Endothelial cell of umbilical vein (primary cell): ENCODE measurements around the gene SH2D3C. TPM values are rescaled to one million over a fixed set of nuclear protein-coding genes. Genes with fewer than 3 reads are reported as not detected.

Experiments
- BruUV-seq: library from RNA; stranded (reverse); fragments of 400-500 nt; replicated peaks from 2 replicates; lab custom pipeline; 2021; lab: Mats Ljungman, UMichigan
- CTCF ChIA-PET: fragments of 300-600, 350-600 bp; sonication (Branson Sonifier 250); formaldehyde crosslinking; loops from one replicate; lab custom pipeline; 2021; ENCODE audit warnings: antibody characterized with exemption, inconsistent platforms; lab: Charles Lee
- POLR2A ChIA-PET: fragments of 300-600, 350-600 bp; sonication (Branson Sonifier 250); formaldehyde crosslinking; loops from one replicate; lab custom pipeline; 2021; ENCODE audit warnings: antibody characterized with exemption, inconsistent platforms; lab: Charles Lee
- DNase-seq: peaks from one replicate; pipeline ENCODE4 v3.0.0-alpha.2; 2011; ENCODE audit warnings: low read depth, low spot score
- FAIRE-seq: peaks from 2 replicates; lab custom pipeline; 2011; peaks lifted over from hg19 to GRCh38; lab: Jason Lieb, UNC
- H2AFZ ChIP-seq: 2 replicates; pipeline ENCODE4 v1.6.0; 2012; ENCODE audit warnings: low read depth, low read length, control low read depth, inconsistent platforms
- H3K27ac ChIP-seq: 2 replicates; pipeline ENCODE4 v1.5.1; 2011; ENCODE audit warnings: low read depth, mild to moderate bottlenecking, control low read depth, low read length, moderate library complexity; ENCODE audit not compliant: insufficient read depth
- H3K27me3 ChIP-seq, 2 experiments: 2 replicates each; pipeline versions ENCODE4 v1.6.0 to v1.6.1; 2011; ENCODE audit warnings: low read length in 2 of 2, mixed read lengths in 1 of 2; ENCODE audit not compliant: control insufficient read depth in 2 of 2, insufficient read depth in 2 of 2
- H3K36me3 ChIP-seq, 2 experiments: 2 replicates in 1 of 2; 3 replicates in 1 of 2; pipeline ENCODE4 v1.5.1; 2011; ENCODE audit warnings: low read length in 2 of 2, mild to moderate bottlenecking in 1 of 2, moderate library complexity in 1 of 2; ENCODE audit not compliant: control insufficient read depth in 2 of 2, insufficient read depth in 2 of 2; ENCODE audit errors: extremely low read depth in 1 of 2
- H3K4me1 ChIP-seq: 3 replicates; pipeline ENCODE4 v1.5.1; 2011; ENCODE audit warnings: mild to moderate bottlenecking, low read length; ENCODE audit not compliant: control insufficient read depth, insufficient read depth; ENCODE audit errors: extremely low read depth
- H3K4me2 ChIP-seq: 2 replicates; pipeline ENCODE4 v1.6.1; 2011; ENCODE audit warnings: low read length, control low read depth, mixed read lengths; ENCODE audit not compliant: insufficient read depth
- H3K4me3 ChIP-seq, 3 experiments: fragments of 200-600 bp in 1 of 3; sonication (generic), shearing (Covaris generic) in 1 of 3; replicated peaks in 1 of 3; 2 replicates each; pipeline ENCODE4 v1.5.1; 2011 to 2016; ENCODE audit warnings: control low read depth in 3 of 3, low read length in 3 of 3, mild to moderate bottlenecking in 2 of 3, inconsistent platforms in 1 of 3, low read depth in 1 of 3, moderate library complexity in 1 of 3; ENCODE audit not compliant: insufficient read depth in 1 of 3
- H3K79me2 ChIP-seq: 2 replicates; pipeline ENCODE4 v1.6.0; 2012; ENCODE audit warnings: low read length, inconsistent platforms; ENCODE audit not compliant: control insufficient read depth, insufficient read depth
- H3K9ac ChIP-seq: replicated peaks from 2 replicates; pipeline ENCODE3; 2011; ENCODE audit warnings: low read length, control low read depth; ENCODE audit not compliant: insufficient read depth; ENCODE audit errors: extremely low read depth
- H3K9me1 ChIP-seq: replicated peaks from 3 replicates; pipeline ENCODE4 v1.6.0; 2011; ENCODE audit warnings: mild to moderate bottlenecking, low read length; ENCODE audit not compliant: control insufficient read depth, insufficient read depth; ENCODE audit errors: extremely low read depth
- H3K9me3 ChIP-seq: replicated peaks from 2 replicates; pipeline ENCODE4 v1.5.1; 2012; ENCODE audit warnings: low read length, inconsistent platforms; ENCODE audit not compliant: control insufficient read depth, insufficient read depth
- H4K20me1 ChIP-seq: replicated peaks from 2 replicates; pipeline ENCODE3; 2011; ENCODE audit warnings: mild to moderate bottlenecking, low read length; ENCODE audit not compliant: control insufficient read depth, insufficient read depth; ENCODE audit errors: extremely low read depth
- EZH2 ChIP-seq: IDR thresholded peaks from 2 replicates; pipeline ENCODE4 v1.6.1; 2012; ENCODE audit warnings: borderline replicate concordance, low read depth, mild to moderate bottlenecking, moderate library complexity, low read length, inconsistent platforms; ENCODE audit not compliant: severe bottlenecking
- FOS ChIP-seq: IDR thresholded peaks from 2 replicates; pipeline ENCODE4 v1.6.1; 2011; ENCODE audit warnings: mild to moderate bottlenecking, low read length, moderate library complexity, borderline replicate concordance; ENCODE audit not compliant: insufficient read depth
- GATA2 ChIP-seq: IDR thresholded peaks from 2 replicates; pipeline ENCODE4 v1.7.0; 2011; ENCODE audit warnings: low read depth, mild to moderate bottlenecking, moderate library complexity, mixed read lengths, low read length; ENCODE audit not compliant: insufficient read length, insufficient read depth
- JUN ChIP-seq: IDR thresholded peaks from 2 replicates; pipeline ENCODE4 v1.6.1; 2011; ENCODE audit warnings: borderline replicate concordance, low read depth; ENCODE audit not compliant: insufficient read length, insufficient read depth
- MYC ChIP-seq: IDR thresholded peaks from one replicate; pipeline ENCODE4 v1.6.1; 2011; ENCODE audit warnings: mild to moderate bottlenecking, low read depth, low read length
- POLR2A ChIP-seq: IDR thresholded peaks from 2 replicates; pipeline ENCODE4 v1.6.1; 2012; ENCODE audit warnings: low read depth, mild to moderate bottlenecking, control low read depth, low read length
- POLR2AphosphoS5 ChIP-seq: IDR thresholded peaks from 2 replicates; pipeline ENCODE4 v1.6.1; 2012; ENCODE audit warnings: low read depth, mild to moderate bottlenecking, control low read depth, low read length, moderate library complexity; ENCODE audit not compliant: insufficient read depth
- dilution Hi-C: fragments of 300-500 bp; cut with MboI; formaldehyde crosslinking; loops from one replicate; pipeline ENCODE4 v1.15.0; 2019; ENCODE audit warnings: low sequenced_read_pairs; ENCODE audit not compliant: extremely low pct_ligation_motif_present
- intact Hi-C: fragments of 100-400 bp; cut with micrococcal nuclease; formaldehyde crosslinking; loops from one replicate; pipeline ENCODE4 v1.10.0; 2022
- polyA plus RNA-seq, 4 experiments: library from polyadenylated mRNA; depleted of rRNA in 3 of 4; stranded (reverse) in 3 of 4; unstranded in 1 of 4; fragments of >200 nt; gene quantifications; 2 replicates each; pipeline versions ENCODE4 v1.2.1 to v1.2.3, GENCODE V29; 2011 to 2012; ENCODE audit warnings: missing spikeins in 1 of 4
- total RNA-seq: library from RNA; stranded (reverse); gene quantifications from 2 replicates; pipeline ENCODE4 v1.2.3, GENCODE V29; 2021
- TF ChIP-seq, protein P1 (sequence below): IDR thresholded peaks from 2 replicates; pipeline ENCODE4 v1.6.1; 2011; ENCODE audit not compliant: insufficient read depth, insufficient read length

The SH2D3C gene
- total and polyA plus RNA-seq, 2 donors (not counting 3 experiments of a cell fraction or from before 2014, with no cell fraction given) = 95.0 to 173 TPM

DNA sequence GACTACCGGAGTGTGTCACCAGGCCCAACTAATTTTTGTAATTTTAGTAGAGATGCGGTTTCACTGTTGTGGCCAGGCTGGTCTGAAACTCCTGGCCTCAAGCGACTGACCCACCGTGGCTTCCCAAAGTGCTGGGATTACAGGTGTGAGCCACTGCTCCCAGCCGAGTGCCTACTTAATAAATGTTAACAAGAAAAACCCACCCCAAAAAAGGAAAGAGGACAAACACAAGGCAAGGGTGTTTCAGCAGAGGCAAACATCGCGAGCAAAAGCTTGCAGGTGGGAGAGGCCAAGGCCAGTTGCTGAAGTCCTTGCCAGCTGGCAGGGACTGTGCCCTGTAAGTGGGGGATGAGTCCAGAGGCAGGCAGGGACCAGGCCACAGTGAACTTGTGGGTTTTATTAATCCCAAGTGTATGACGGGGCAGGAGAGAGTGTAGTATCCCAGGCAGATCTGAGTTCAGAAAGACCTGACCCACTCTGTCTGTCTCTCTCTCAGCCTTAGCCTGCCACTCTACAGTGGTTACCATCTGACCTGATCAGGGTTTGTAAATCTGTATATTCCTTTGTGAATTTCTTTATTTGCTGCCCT is 17.9 kb upstream of the SH2D3C start:
- no peak for TF ChIP-seq GATA2
- no peak for TF ChIP-seq JUN
- TF ChIP-seq POLR2AphosphoS5 = peak; percentile 48
- TF ChIP-seq, protein P1, sequence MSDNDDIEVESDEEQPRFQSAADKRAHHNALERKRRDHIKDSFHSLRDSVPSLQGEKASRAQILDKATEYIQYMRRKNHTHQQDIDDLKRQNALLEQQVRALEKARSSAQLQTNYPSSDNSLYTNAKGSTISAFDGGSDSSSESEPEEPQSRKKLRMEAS = no peak
- no peak for TF ChIP-seq EZH2
- peak; percentile 21 for TF ChIP-seq POLR2A
- no peak for TF ChIP-seq FOS
- no peak for TF ChIP-seq MYC
- no TSS peak for BruUV-seq
- Histone ChIP-seq H3K4me3 (no peak overlapping the region), H3K9me1 (no peaks in the 10 kb centered on the region), H3K4me2 (no peak overlapping the region), H3K36me3 (peaks cover 6 to 7% of the 10 kb centered on the region in 2 experiments), H3K27me3 (no peaks in the 10 kb centered on the region), H3K9ac (no peak overlapping the region), H3K4me1 (peaks cover 14% of the 10 kb centered on the region), H3K9me3 (no peaks in the 10 kb centered on the region), H3K27ac (no peak overlapping the region), H2AFZ (no peak overlapping the region), H3K79me2 (peaks cover 2% of the 10 kb centered on the region), H4K20me1 (no peaks in the 10 kb centered on the region)
- DNase-seq (no peak), FAIRE-seq (peak; percentile 48)
- dilution Hi-C loops = no loop called here
- ChIA-PET CTCF (interaction anchor here (0.7 to 4.2 kb wide), 5 partner anchors 62 to 688 kb away, joined by 3 to 16 read pairs (median 3); partner anchors contain the start of gene TOR2A), POLR2A (no interaction called here)
- intact Hi-C loops = no loop called here
